Measurements from ENCODE around the gene IFNAR1. TPM values are rescaled to one million over a fixed set of nuclear protein-coding genes. Genes with fewer than 3 reads are reported as not detected.

Gene IFNAR1
- total and polyA plus RNA-seq, 2 donors (not counting 1 experiment from before 2014, with no cell fraction given), result 17.5 to 23.1 TPM

GRCh38 chr21:33291686-33292085 is 33.1 kb upstream of the IFNAR1 start:
- H2AFZ ChIP-seq (ENCODE audit: low read length), result no peak overlapping the region
- H3K4me1 ChIP-seq (ENCODE audit: control insufficient read depth, extremely low read depth, insufficient read depth, low read length), result peaks cover 5% of the 10 kb centered on the region
- H3K27me3 ChIP-seq (ENCODE audit: control insufficient read depth, insufficient read depth, low read length), result no peaks in the 10 kb centered on the region
- TF ChIP-seq CTCF (conservative IDR thresholded peaks at IDR 0.05 in 1 of 2, IDR thresholded peaks at IDR 0.05 in 1 of 2; ENCODE audit: low read depth in 1 of 2, low read length in 2 of 2) (no peak), EZH2 (IDR thresholded peaks at IDR 0.05; ENCODE audit: low read length, missing control alignments) (no peak)
- no peaks in the 10 kb centered on the region for H3K79me2 ChIP-seq (ENCODE audit: control insufficient read depth, insufficient read depth, low read length)
- H3K4me2 ChIP-seq (ENCODE audit: extremely low read depth, insufficient read depth, low read length), result no peak overlapping the region
- H3K9ac ChIP-seq (ENCODE audit: insufficient read depth, low read length), result no peak overlapping the region
- H3K4me3 ChIP-seq (replicated peaks in 1 of 4; ENCODE audit: control extremely low read depth in 1 of 4, insufficient read depth in 1 of 4, low read depth in 3 of 4, low read length in 4 of 4), result no peak overlapping the region
- H4K20me1 ChIP-seq (ENCODE audit: control insufficient read depth, extremely low read depth, insufficient read depth, low read length), result no peaks in the 10 kb centered on the region
- H3K9me3 ChIP-seq (ENCODE audit: control insufficient read depth, insufficient read depth, low read depth, low read length), result no peaks in the 10 kb centered on the region
- H3K36me3 ChIP-seq (ENCODE audit: control insufficient read depth, insufficient read depth, low read length), result peaks cover 5% of the 10 kb centered on the region
- H3K27ac ChIP-seq (ENCODE audit: insufficient read depth, low read length), result no peak overlapping the region
- no peak for DNase-seq (ENCODE audit: low read depth in 2 of 2)

GRCh38 chr21:33292724-33293123 is 32.0 kb upstream of the IFNAR1 start:
- no peaks in the 10 kb centered on the region for H3K79me2 ChIP-seq (ENCODE audit: control insufficient read depth, insufficient read depth, low read length)
- peaks cover 5% of the 10 kb centered on the region for H3K36me3 ChIP-seq (ENCODE audit: control insufficient read depth, insufficient read depth, low read length)
- no peak for DNase-seq (ENCODE audit: low read depth in 2 of 2)
- no peak overlapping the region for H3K9ac ChIP-seq (ENCODE audit: insufficient read depth, low read length)
- TF ChIP-seq CTCF (conservative IDR thresholded peaks at IDR 0.05 in 1 of 2, IDR thresholded peaks at IDR 0.05 in 1 of 2; ENCODE audit: low read depth in 1 of 2, low read length in 2 of 2) (no peak), EZH2 (IDR thresholded peaks at IDR 0.05; ENCODE audit: low read length, missing control alignments) (no peak)
- no peaks in the 10 kb centered on the region for H4K20me1 ChIP-seq (ENCODE audit: control insufficient read depth, extremely low read depth, insufficient read depth, low read length)
- no peak overlapping the region for H2AFZ ChIP-seq (ENCODE audit: low read length)
- no peaks in the 10 kb centered on the region for H3K9me3 ChIP-seq (ENCODE audit: control insufficient read depth, insufficient read depth, low read depth, low read length)
- H3K4me2 ChIP-seq (ENCODE audit: extremely low read depth, insufficient read depth, low read length), result no peak overlapping the region
- H3K4me1 ChIP-seq (ENCODE audit: control insufficient read depth, extremely low read depth, insufficient read depth, low read length), result no peaks in the 10 kb centered on the region
- H3K4me3 ChIP-seq (replicated peaks in 1 of 4; ENCODE audit: control extremely low read depth in 1 of 4, insufficient read depth in 1 of 4, low read depth in 3 of 4, low read length in 4 of 4), result no peak overlapping the region
- H3K27ac ChIP-seq (ENCODE audit: insufficient read depth, low read length), result no peak overlapping the region
- no peaks in the 10 kb centered on the region for H3K27me3 ChIP-seq (ENCODE audit: control insufficient read depth, insufficient read depth, low read length)

- Histone ChIP-seq H3K27ac (ENCODE audit: insufficient read depth, low read length) (no peak overlapping the region), H3K27me3 (ENCODE audit: control insufficient read depth, insufficient read depth, low read length) (no peaks in the 10 kb centered on the region), H3K4me1 (ENCODE audit: control insufficient read depth, extremely low read depth, insufficient read depth, low read length) (no peaks in the 10 kb centered on the region), H3K36me3 (ENCODE audit: control insufficient read depth, insufficient read depth, low read length) (peaks cover 3% of the 10 kb centered on the region), H2AFZ (ENCODE audit: low read length) (no peak overlapping the region), H3K4me3 (replicated peaks in 1 of 4; ENCODE audit: control extremely low read depth in 1 of 4, insufficient read depth in 1 of 4, low read depth in 3 of 4, low read length in 4 of 4) (no peak overlapping the region), H4K20me1 (ENCODE audit: control insufficient read depth, extremely low read depth, insufficient read depth, low read length) (no peaks in the 10 kb centered on the region), H3K79me2 (ENCODE audit: control insufficient read depth, insufficient read depth, low read length) (no peaks in the 10 kb centered on the region), H3K9me3 (ENCODE audit: control insufficient read depth, insufficient read depth, low read depth, low read length) (no peaks in the 10 kb centered on the region), H3K9ac (ENCODE audit: insufficient read depth, low read length) (no peak overlapping the region), H3K4me2 (ENCODE audit: extremely low read depth, insufficient read depth, low read length) (no peak overlapping the region)
- TF ChIP-seq CTCF (conservative IDR thresholded peaks at IDR 0.05 in 1 of 2, IDR thresholded peaks at IDR 0.05 in 1 of 2; ENCODE audit: low read depth in 1 of 2, low read length in 2 of 2) (no peak), EZH2 (IDR thresholded peaks at IDR 0.05; ENCODE audit: low read length, missing control alignments) (no peak)
- DNase-seq (ENCODE audit: low read depth in 2 of 2), result no peak
These were observed 31.6 kb upstream of the IFNAR1 start for GRCh38 chr21:33293136-33293535.

All from fibroblast of lung (primary cell).